Activated CD4-positive, alpha-beta T cell treated with anti-CD3 and anti-CD28 coated beads, Interleukin-10, Interleukin-2, amounts not matched to agents 100 ng/mL and 50 ng/mL, durations not matched to agents 16 hours and 8 hours (primary cell): ENCODE measurements around the gene WAPL.
"Not testable (repeated sequence)": the region's sequence is repeated elsewhere in the genome, so short reads cannot be mapped to it uniquely, and the experiment has no call there.

Experiments used
- DNase-seq: peaks from one replicate; pipeline ENCODE4 v3.0.0-alpha.2; 2020

WAPL gene

DNA sequence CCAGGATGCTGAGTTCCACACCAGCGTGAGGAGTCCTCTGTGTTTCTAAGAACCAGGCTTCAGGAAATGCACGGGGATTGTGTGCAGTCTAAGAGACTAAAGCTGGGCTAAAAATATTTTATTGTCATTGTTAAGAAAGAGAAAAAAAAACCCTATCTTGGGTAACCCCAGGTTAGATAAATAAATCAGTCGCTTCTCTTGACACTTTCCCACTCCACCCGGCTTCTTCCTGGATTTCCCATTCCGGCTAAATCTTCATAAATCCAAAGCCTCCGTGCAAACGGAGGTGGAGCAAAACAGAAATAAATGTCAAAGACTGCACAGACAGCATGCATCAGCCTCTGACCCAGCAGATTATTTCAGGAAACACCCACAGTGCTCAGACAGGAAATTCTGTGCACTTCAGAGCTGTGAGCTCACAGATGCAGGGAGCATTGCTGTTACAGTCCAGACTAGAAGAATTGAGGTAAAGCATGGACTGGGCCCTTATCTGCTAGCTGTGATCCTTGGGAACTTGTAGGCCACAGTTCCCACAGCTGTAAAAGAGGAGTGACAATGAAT is 110.2 kb downstream of the WAPL start:
- DNase-seq, result peak; percentile 62

DNA sequence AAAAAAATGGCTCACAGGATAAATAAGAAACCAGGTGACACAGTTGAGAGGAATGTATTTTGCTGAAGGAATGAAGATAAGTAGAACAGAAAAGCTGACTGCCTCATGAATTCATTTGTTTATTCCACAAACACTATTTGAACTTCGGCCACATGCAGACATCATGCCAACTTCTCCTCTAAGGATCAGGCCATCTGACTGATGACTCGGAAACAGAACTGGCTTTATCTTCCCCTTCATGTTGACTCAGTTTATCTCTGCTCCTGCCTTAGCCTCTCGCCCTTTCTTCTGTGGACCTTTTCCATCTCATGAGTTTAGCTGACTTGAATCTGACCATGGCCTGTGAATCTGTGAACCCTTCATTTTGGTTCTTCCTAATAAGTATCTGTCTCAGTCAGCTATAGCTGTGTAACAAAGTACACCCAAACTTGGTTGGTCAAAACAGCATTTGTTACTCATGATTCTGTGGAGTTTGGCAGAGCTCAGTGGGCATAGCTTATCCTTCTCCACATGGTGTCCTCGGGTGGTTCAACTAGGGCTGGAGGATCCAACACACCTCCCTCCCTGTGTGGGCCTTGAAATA is 111.0 kb downstream of the WAPL start:
- DNase-seq, result no peak

DNA sequence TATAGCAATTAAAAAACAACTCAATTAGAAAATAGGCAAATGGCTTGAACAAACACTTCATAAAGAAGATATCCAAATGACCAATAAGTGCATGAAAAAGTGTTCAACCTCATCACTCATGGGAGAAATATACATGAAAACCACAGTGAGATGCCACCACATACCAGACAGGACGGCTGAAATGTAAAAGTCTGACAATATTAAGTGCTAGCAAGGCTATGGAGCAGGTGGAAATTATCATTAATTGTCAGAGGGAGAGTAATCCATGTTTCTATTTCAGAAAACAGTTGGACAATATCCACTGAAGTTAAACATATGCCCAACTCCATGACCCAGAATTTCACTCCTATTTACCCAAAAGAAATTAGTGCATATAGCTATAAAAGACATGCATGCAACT is 112.4 kb downstream of the WAPL start:
- no peak for DNase-seq

DNA sequence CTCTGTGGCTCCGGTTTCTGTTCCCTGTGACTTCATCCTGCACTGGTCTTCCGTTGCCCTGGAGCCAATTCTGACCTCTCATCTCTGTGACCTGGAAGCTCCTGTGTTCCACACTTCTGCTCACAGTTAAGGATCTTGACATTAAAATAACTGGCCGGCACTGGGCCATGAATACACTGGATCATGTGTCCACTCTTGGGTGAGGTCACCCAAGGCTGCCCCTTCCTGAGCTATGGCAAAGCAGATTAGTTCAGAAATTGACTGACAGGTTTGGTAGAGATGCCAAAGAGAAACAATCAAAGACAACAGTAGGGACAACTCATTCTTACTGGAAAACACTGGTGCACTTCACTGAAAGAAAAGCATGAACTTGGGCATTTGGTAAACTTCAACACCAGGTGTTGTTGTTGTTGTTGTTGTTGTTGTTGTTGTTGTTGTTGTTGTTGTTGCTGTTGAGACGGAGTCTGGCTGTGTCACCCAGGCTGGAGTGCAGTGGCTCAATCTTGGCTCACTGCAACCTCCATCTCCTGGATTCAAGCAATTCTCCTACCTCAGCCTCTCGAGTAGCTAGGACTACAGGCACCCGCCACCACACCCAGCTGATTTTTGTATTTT is 118.3 kb downstream of the WAPL start:
- DNase-seq, result no peak

DNA sequence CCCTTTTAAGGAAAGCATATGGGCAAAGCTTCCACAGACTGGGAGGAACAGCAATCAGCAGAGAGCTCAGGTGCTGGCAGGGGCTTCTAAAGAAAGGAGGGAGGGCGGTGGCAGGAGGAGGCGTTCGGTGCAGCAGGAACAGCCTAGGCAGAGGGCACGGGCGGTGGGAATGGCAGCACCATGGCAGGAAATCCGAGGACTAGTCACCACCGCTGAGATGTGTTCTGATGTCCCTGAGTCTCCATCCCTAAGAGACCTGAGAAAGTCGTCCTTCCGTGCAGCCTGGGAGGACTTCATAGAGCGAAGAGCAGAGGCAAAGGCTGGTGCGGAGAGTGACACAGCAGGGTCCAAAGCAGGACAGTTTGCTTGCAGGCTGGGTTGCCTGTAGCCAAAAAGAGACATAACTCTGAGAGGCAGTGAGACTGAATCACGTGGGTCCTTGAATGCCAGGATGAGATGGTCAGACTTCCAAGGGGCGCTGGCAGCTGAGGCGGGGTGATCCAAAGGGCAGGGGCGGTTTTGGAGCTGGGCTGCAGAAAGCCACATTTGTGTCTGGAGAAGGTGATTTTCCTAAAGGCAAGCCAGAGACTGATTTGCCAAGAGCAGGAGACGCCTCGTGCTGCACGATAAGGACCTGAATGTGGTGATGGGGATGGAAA is 119.2 kb downstream of the WAPL start:
- no peak for DNase-seq

DNA sequence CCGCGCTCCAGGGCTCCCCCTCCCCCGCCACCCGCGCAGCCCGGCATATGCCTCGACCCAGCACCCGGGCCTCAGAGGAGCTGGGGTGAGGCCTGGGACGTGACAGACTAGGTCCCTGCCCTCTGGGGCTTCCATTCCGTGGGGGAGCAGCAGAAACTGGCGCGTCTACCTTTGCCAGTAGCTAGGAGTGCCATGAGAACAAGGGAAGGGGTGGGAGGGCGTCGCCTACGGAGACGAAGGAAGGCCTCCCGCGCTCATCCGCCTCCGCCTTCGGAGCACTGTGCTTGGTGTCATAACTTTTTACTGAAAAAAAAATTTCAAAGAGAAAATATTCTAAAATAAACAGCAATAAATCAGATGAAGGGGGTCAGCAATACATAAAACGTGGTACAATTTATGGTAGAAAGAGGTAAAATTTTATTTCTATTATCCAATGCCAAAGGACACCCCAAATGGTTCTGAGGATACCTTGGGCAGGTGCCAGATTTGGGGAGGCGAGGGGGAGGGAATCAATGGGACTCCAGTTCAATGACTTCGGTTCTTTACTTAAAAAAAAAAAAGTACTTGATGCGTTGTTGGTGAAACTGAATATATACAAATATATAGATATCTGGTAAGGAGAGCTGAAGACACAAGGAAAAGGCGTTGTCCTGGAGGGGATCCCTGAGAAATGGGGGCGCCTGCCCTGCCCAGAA is 119.9 kb downstream of the WAPL start:
- DNase-seq, result no peak

DNA sequence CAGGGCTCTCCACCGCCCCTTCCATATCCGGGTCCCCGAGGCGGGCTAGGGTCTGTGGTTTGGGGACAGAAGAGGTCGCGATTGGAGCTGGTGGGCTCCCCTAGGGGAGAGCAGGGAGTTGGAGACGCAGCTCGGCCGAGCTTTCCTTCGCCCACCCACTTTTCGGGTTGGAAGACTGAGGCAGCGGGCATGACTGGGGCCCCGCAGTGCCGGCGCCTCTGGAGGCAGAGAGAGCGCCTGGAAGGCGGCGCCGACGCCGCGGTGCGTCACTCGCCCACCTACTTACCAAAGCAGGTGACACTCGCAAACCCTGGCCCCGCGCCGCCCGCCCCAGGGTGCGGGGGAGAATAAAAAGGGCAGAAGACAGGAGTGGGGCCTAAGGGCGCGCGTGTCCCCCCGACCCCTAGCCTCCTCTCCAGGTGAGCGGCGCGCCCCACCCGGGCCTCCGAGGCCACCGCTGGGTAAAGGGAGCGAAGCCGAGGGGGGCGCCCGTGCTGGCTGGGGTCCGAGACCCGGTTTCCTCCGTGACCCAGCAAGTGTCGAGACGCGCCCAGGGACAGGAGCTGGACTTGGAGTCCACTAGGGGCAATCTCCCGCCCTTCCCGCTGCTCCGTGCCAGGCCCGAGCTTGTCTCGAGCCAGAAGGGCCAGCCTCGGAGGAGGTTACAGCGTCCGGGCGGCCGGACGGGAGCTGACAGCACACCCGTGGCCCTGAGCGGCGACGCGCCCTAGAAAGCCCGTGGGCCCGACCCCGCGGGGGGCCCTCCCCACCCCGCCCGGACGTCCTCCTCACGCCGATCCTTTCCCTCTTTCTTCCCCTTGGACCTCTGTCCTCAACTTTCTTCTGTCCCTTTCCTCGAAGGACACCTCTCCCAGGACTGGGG is 120.6 kb downstream of the WAPL start:
- DNase-seq, result peak; percentile 56

DNA sequence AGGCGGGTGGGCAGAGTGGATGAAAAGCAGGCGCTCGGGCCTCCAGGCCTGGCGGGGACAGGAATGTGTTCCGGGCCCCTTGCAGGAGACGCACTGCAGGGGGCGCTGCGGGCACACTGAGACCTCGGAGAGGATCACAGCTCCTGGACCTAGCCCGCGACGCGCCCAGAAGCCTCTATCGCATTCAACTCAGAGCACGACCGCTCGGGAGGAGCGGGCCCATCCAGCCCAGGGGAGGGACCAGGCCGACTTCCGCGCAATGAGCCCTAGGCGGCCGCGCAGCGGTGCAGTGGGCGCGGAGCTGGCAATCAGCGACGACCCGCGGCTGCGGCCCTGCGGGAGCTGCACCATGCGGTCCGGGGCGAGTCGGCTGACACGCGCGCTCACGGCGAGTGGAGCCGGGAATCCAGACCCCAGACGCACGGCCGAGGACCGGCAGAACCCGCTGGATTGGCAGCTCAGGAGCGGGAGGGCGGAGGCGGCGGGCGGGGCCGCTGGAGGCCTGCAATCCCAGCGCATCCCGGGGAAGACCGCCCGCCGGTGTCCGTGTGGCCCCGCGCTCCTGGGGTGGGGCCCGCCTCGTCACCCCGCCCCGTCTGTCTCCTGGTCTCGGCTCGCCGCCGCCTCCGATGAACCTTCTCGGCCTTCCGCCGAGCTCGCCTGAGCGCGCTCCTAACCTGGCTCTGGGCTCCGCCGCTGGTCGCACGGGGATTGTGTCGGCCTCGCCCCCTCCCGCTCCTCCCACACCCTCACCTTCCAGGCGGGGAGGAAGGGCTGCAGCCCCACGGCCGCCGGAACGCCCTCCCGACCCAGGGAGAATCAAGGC is 121.5 kb downstream of the WAPL start:
- DNase-seq, result peak; percentile 95

DNA sequence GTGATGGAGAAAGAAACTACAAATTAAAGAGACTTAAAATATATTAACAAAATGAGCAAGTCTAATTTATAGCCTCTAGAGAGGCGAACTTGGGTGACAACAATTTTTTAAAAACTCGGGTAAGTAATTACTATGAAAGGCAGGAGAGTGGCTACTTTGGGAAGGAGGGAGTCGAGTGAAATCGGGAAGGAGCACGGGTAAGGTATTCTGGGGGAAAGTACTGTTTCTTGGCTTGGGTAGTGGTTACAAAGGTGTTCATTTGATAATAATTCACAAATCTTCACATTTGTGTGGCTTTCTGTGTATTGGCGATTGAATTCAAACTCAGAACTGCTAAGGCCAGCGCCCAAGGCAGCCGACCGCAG is 122.1 kb downstream of the WAPL start:
- no peak for DNase-seq

DNA sequence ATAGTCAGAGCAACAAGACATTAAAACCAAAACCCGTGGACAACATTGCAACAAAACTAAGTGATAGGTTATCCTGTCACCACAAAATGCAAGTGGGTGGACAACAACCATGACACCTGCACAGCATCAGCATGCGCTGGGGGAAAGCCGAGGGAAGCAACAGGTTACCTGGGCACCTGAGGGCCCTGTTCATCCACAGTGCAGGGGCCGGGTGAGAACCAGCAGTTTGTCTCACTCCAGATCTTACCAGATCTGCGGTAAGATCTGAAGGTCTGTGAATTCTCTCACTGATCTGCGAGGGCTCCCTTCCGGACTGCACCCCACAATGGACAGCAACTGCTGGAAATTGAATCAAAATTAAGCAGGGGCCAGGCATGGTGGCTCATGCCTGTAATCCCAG is 124.5 kb downstream of the WAPL start:
- no peak for DNase-seq

DNA sequence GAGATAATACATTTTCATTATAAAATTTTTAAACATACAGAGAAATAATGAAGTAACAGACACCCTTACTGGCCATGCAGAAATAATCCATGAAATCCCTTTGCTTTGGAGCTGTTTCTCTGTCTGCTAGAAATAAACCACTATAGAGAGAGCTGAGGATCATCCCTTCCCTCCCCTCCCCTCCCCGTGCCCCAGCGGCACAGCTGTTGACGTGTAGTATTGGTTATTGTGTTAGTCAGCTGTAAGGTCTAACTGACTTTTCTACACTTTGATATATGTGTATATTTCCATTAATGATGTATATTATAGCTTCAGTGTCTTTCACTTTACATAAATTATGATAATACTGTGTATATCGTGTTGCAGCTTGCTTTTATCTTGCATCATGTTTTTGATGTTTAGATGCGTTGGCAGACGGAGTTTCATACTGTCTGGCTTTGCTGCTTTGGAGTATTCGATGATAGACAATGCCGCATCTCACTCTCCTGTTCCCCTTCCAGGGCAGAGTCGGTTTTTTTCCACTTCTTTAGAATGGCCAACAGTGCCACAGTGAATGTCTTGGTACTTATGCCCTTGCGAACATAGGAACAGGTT is 127.6 kb downstream of the WAPL start:
- DNase-seq, result no peak

DNA sequence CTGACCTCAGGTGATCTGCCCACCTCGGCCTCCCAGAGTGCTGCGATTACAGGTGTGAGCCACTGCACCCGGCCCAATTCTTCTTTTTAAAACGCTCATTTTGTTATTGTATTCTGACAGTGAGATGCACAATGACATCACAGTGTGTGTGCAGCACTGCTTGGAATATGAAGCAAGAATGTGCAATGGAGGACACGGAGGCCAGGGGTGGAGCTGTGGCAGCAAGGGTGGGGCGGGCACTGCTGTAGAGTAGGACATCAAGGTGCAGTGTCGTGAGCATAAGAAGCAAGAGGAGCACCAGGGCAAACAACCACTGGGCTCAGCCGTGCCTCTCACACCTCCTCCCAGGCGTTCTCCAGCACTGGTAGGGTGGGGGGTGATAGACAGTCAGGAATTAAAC is 128.2 kb downstream of the WAPL start:
- DNase-seq, result no peak

DNA sequence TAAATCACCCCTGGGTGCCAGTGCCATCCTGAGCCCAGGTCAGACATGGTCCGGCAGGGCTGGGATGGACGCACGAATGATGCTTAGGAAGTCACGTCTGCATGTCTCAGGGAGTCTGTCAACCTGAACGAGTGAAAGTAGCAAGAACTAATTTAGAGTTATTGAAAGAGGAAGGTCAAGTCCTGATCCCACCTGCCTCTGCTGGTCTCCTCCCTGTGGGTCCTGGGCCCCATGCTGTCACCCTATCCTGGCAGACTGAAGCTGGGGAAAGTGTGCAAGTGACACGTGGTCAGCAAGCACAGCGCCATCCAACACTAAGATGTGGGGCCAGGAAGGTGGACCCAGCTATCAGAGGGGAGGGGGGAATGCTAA is 128.9 kb downstream of the WAPL start:
- no peak for DNase-seq

DNA sequence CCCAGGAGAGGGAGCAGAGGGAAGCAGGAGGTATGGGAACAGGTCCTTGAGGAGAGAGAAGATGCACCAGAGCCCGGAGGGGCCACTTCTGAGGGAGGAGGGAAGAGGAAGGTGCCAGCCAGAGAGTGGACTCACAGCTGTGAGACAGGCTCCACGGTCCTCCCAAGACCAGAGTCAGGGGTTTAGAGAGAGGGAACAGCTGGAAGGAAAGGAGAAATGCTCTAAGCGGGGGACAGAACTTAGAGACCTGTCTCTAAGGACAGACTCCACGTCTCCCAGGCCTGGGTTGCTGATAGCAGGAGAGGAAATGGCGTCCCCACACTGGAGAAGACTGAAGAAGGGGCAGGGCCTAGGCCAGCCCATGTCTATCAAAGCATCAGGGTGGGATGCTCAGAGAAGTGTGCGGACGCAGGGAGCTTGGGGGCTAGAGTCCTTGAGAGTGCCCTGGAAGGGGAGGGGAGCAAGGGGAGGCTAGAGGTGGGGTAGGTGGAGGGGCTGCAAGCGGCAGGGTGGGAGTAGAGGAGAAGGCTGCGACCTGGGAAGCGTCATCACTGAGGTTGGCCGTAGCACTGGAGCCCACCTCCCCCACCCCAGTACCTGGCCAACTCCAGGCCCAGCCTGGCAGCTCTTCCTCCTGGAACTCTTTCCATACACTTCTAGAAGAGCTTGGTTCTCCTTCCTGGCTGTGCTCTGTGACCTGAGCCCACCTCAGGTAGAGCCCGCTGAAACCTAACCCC is 129.4 kb downstream of the WAPL start:
- no peak for DNase-seq

DNA sequence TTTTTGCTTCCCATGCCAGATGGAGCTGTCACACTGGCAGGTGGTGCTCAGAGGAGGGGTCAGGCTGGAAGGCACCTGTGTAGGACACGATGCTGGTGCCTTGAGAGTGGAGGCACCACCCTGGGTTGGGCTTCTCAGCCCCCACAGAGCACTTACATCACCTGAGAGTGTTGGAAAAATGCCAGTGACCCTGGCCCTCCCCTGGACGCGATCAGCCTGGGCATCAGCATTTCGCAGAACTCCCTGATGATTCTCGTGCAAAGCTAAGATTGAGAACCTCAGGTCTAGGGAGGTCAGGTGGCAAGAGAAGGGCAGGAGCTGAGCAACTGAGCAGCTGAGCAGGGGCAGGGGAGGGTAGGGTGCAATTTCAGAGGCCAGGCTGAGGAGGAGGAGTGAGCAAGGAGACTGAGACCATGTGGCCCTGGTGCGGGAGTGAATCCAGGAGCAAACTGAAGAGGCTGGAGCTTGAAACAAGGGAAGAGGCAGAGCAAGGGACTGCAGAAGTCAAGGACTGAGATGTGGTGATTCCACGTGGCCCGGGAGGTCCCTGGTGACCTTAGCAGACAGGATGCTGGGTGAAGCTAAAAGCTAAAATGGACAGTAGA is 130.3 kb downstream of the WAPL start:
- DNase-seq, result no peak

DNA sequence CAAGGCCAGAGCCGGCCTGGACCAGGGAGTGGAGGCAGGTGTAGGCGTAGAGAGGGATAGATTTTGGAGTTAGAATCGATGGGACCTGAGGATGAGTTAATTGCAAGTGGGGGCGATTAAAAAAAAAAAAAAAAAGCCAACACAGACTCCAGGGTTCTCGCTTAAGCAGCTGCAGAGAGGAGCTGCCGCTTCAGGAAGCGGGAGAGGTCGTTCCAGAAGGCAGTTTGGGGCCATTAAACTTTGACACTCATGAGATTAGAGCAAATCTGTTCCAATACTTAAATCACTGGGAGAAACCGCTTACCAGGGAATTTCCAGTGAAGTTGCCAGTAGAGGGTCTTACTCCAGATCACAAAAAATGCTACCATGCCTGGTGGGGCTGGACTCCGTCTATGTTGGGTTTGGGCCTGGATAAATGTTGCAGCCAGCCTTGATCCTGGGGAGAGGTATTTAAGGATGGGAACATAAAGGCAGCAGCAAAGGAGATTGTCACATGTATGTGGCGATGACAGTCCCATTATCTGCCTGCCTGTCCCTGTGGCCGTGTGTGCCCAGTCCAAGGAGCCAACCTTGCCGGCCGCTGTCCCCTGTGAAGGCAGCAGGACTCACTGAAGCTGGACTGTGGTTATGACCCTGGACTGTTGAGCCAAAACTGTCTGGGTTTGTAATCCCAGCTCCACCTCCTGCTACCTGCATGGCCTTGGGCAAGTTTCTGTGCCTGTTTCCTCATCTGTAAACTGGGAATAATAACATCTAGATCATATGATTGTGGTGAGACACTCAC is 131.1 kb downstream of the WAPL start:
- no peak for DNase-seq

DNA sequence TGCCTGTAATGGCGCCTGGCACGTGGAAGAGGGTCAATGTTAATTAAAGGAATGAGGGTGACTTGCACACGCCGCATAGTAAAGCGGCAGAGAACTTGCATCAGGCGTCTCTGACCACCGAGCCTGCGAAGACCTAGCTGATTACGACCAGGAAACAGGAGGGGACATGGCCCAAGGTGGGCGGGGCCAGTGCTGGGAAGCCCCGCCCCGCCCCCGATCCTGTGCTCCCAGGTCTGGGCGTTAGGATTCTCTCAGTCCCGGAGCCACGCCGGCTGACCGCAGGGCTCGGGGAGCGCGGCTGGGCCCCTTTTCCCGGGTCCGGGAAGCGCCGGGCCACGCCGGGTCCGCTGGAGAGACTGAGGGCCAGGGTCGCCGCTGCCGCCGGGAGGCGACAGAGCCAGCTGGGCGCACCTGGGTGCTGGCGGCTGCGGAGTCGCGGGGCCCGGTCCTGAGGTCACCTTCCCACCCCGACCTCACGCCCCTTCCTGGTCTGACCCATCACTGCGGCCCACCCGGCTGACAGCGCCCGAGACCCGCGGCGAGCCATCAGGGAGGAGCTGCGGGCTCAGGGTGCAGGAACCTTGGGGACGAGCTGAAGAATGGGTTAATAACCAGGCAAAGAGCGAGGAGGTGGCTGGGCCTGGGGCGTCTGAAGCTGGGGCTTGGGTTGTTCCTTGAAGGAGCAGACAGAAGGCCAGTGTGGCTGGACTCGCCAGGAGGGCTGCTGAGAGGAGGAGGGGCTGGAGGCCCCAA is 132.0 kb downstream of the WAPL start:
- DNase-seq, result no peak

DNA sequence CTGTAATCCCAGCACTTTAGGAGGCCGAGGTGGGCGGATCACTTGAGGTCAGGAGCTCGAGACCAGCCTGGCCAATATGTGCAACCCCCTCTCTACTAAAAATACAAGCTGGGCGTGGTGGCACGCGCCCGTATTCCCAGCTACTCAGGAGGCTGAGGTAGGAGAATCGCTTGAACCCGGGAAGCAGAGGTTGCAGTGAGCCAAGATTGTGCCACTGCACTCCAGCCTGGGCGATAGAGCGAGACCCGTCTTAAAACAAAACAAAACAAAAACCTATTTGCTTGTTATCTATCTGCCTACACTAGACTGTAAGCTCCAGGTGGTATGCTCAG is 132.5 kb downstream of the WAPL start:
- DNase-seq, result not testable (repeated sequence)
